HCT116 (cell line): ENCODE data around the gene IER5L.

ENCODE experiments used
- EZH2phosphoT487 ChIP-seq: fragments of 200-600 bp; IDR thresholded peaks from 2 replicates; pipeline ENCODE4 v1.6.1; 2018; ENCODE audit warnings: antibody characterized with exemption, borderline replicate concordance
- POLR2A ChIP-seq: IDR thresholded peaks from 2 replicates; pipeline ENCODE4 v1.7.0; 2011; ENCODE audit warnings: borderline replicate concordance; ENCODE audit not compliant: insufficient read depth, insufficient read length; ENCODE audit errors: extremely low read depth
- TF ChIP-seq, protein P1 (sequence below): IDR thresholded peaks from 2 replicates; pipeline ENCODE4 v1.6.1; 2011; ENCODE audit warnings: mild to moderate bottlenecking, low read length, moderate library complexity; ENCODE audit not compliant: insufficient replicate concordance; ENCODE audit errors: extremely low read depth

GRCh38 chr9:129173296-129174101 is 4.6 kb downstream of the IER5L start:
- no peak for TF ChIP-seq EZH2phosphoT487
- no peak for TF ChIP-seq POLR2A
- TF ChIP-seq, protein P1, sequence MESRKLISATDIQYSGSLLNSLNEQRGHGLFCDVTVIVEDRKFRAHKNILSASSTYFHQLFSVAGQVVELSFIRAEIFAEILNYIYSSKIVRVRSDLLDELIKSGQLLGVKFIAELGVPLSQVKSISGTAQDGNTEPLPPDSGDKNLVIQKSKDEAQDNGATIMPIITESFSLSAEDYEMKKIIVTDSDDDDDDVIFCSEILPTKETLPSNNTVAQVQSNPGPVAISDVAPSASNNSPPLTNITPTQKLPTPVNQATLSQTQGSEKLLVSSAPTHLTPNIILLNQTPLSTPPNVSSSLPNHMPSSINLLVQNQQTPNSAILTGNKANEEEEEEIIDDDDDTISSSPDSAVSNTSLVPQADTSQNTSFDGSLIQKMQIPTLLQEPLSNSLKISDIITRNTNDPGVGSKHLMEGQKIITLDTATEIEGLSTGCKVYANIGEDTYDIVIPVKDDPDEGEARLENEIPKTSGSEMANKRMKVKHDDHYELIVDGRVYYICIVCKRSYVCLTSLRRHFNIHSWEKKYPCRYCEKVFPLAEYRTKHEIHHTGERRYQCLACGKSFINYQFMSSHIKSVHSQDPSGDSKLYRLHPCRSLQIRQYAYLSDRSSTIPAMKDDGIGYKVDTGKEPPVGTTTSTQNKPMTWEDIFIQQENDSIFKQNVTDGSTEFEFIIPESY = no peak
